ENCODE results near the gene HIVEP3.

GRCh38 chr1:41917076-41917475 is 1.6 kb downstream of the HIVEP3 start:
- TF ChIP-seq, protein P1, sequence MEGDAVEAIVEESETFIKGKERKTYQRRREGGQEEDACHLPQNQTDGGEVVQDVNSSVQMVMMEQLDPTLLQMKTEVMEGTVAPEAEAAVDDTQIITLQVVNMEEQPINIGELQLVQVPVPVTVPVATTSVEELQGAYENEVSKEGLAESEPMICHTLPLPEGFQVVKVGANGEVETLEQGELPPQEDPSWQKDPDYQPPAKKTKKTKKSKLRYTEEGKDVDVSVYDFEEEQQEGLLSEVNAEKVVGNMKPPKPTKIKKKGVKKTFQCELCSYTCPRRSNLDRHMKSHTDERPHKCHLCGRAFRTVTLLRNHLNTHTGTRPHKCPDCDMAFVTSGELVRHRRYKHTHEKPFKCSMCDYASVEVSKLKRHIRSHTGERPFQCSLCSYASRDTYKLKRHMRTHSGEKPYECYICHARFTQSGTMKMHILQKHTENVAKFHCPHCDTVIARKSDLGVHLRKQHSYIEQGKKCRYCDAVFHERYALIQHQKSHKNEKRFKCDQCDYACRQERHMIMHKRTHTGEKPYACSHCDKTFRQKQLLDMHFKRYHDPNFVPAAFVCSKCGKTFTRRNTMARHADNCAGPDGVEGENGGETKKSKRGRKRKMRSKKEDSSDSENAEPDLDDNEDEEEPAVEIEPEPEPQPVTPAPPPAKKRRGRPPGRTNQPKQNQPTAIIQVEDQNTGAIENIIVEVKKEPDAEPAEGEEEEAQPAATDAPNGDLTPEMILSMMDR (IDR thresholded peaks at IDR 0.05) = no peak
- no peak for TF ChIP-seq POLR2A (IDR thresholded peaks at IDR 0.05)

All from body of pancreas (tissue), 4 donors.